ENCODE data around the gene PABPN1L.

PABPN1L gene

DNA sequence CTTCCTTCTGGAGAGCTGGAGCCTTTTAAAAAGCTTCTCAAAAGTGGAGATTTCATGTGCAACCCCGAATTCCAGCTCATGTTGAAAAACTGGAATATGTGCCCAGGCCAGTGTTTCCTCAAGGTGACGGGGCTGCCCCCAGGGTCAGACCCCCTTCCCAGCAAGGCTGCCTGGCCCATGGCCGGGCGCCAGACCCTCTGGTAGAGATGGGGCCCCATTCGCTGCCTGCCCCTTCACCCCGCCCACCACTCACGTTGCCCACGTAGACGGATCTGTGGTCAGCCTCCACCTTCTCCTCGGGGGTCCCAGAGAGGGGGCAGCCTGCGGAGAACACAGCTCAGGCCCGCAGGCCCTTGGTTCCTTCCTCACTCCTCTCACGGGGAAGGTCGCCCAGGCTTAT is 1.1 kb downstream of the PABPN1L start:
- H3K4me1 ChIP-seq (ENCODE audit: insufficient read depth, insufficient read length), result peaks cover 19% of the 10 kb centered on the region
- H3K36me3 ChIP-seq (ENCODE audit: insufficient read depth, insufficient read length, low read length), result peaks cover 32% of the 10 kb centered on the region
- TF ChIP-seq YY1 (IDR thresholded peaks at IDR 0.05; ENCODE audit: insufficient read depth, insufficient read length) (no peak), ZNF274 (IDR thresholded peaks at IDR 0.05; ENCODE audit: low read depth, low read length) (no peak), SUZ12 (IDR thresholded peaks at IDR 0.05; ENCODE audit: extremely low read depth, insufficient read depth, insufficient read length) (no peak)
- H3K9me3 ChIP-seq (ENCODE audit: insufficient read depth, low read length), result no peaks in the 10 kb centered on the region
- no peak for DNase-seq (ENCODE audit: low read depth, low spot score)
- H3K9ac ChIP-seq (ENCODE audit: insufficient read length, low read depth), result no peak overlapping the region
- no peak overlapping the region for H3K4me3 ChIP-seq (ENCODE audit: insufficient read length, low read depth)
- no peaks in the 10 kb centered on the region for H3K27me3 ChIP-seq (ENCODE audit: insufficient read depth, insufficient read length)

GRCh38 chr16:88864521-88864920 is 1.9 kb downstream of the PABPN1L start:
- H3K4me1 ChIP-seq (ENCODE audit: insufficient read depth, insufficient read length), result peaks cover 17% of the 10 kb centered on the region

GRCh38 chr16:88864099-88864498 is 2.4 kb downstream of the PABPN1L start:
- no peaks in the 10 kb centered on the region for H3K27me3 ChIP-seq (ENCODE audit: insufficient read depth, insufficient read length)
- no peak for DNase-seq (ENCODE audit: low read depth, low spot score)
- H3K9ac ChIP-seq (ENCODE audit: insufficient read length, low read depth), result peak overlapping the region; percentile 10
- peaks cover 44% of the 10 kb centered on the region for H3K36me3 ChIP-seq (ENCODE audit: insufficient read depth, insufficient read length, low read length)
- TF ChIP-seq ZNF274 (IDR thresholded peaks at IDR 0.05; ENCODE audit: low read depth, low read length) (no peak), SUZ12 (IDR thresholded peaks at IDR 0.05; ENCODE audit: extremely low read depth, insufficient read depth, insufficient read length) (no peak), YY1 (IDR thresholded peaks at IDR 0.05; ENCODE audit: insufficient read depth, insufficient read length) (no peak)
- no peaks in the 10 kb centered on the region for H3K9me3 ChIP-seq (ENCODE audit: insufficient read depth, low read length)
- H3K4me1 ChIP-seq (ENCODE audit: insufficient read depth, insufficient read length), result peaks cover 17% of the 10 kb centered on the region
- no peak overlapping the region for H3K4me3 ChIP-seq (ENCODE audit: insufficient read length, low read depth)

More at GRCh38 chr16:88864521-88864920, 1.9 kb downstream of the PABPN1L start:
- no peak for DNase-seq (ENCODE audit: low read depth, low spot score)
- H3K9ac ChIP-seq (ENCODE audit: insufficient read length, low read depth), result no peak overlapping the region
- H3K4me3 ChIP-seq (ENCODE audit: insufficient read length, low read depth), result no peak overlapping the region
- peaks cover 40% of the 10 kb centered on the region for H3K36me3 ChIP-seq (ENCODE audit: insufficient read depth, insufficient read length, low read length)
- TF ChIP-seq ZNF274 (IDR thresholded peaks at IDR 0.05; ENCODE audit: low read depth, low read length), result no peak
- no peak for TF ChIP-seq SUZ12 (IDR thresholded peaks at IDR 0.05; ENCODE audit: extremely low read depth, insufficient read depth, insufficient read length)
- no peak for TF ChIP-seq YY1 (IDR thresholded peaks at IDR 0.05; ENCODE audit: insufficient read depth, insufficient read length)
- no peaks in the 10 kb centered on the region for H3K9me3 ChIP-seq (ENCODE audit: insufficient read depth, low read length)
- H3K27me3 ChIP-seq (ENCODE audit: insufficient read depth, insufficient read length), result no peaks in the 10 kb centered on the region

DNA sequence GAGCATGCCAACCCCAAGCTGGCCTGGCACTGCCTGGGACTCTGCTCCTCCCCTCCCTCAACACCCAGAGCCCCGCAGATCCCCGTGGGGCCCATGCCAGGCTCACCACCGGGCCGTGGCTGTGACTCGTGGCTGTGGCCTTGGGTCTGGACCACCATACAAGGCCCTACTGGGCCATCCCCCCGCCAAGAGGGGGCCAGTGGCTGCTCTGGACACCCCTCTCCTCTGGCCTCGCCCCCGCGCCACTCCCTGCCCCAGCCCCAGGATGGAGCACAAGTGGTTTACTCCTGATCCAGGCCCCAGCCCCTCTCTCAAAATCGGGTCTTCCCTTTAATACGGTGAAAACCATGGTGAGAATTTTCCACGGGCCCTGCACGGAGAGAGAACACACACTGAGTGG is 3.0 kb downstream of the PABPN1L start:
- DNase-seq (ENCODE audit: low read depth, low spot score), result no peak
- no peaks in the 10 kb centered on the region for H3K27me3 ChIP-seq (ENCODE audit: insufficient read depth, insufficient read length)
- H3K36me3 ChIP-seq (ENCODE audit: insufficient read depth, insufficient read length, low read length), result peaks cover 51% of the 10 kb centered on the region
- TF ChIP-seq SUZ12 (IDR thresholded peaks at IDR 0.05; ENCODE audit: extremely low read depth, insufficient read depth, insufficient read length), result no peak
- no peak for TF ChIP-seq YY1 (IDR thresholded peaks at IDR 0.05; ENCODE audit: insufficient read depth, insufficient read length)
- TF ChIP-seq ZNF274 (IDR thresholded peaks at IDR 0.05; ENCODE audit: low read depth, low read length), result no peak
- H3K9ac ChIP-seq (ENCODE audit: insufficient read length, low read depth), result no peak overlapping the region
- no peaks in the 10 kb centered on the region for H3K9me3 ChIP-seq (ENCODE audit: insufficient read depth, low read length)
- H3K4me3 ChIP-seq (ENCODE audit: insufficient read length, low read depth), result no peak overlapping the region
- H3K4me1 ChIP-seq (ENCODE audit: insufficient read depth, insufficient read length), result peaks cover 17% of the 10 kb centered on the region

DNA sequence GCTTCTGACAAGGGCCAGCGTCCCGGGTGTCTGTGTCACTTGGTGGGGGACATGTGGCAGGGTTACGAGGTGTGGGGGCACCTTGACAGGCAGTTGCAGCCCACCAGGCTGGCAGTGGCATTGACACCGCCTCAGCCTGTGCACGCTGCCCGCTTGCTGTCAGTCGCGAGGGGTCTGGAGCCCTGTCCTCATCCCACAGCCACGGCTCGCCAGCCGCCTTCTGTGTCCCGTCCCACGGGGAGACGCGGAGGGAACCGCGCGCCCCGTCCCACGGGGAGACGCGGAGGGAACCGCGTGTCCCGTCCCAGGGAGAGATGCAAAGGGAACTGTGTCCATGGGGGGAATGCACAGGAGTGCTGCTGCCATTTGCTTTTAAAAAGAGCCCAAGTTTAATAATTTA is 3.5 kb downstream of the PABPN1L start:
- TF ChIP-seq SUZ12 (IDR thresholded peaks at IDR 0.05; ENCODE audit: extremely low read depth, insufficient read depth, insufficient read length) (no peak), ZNF274 (IDR thresholded peaks at IDR 0.05; ENCODE audit: low read depth, low read length) (no peak), YY1 (IDR thresholded peaks at IDR 0.05; ENCODE audit: insufficient read depth, insufficient read length) (no peak)
- Histone ChIP-seq H3K27me3 (ENCODE audit: insufficient read depth, insufficient read length) (no peaks in the 10 kb centered on the region), H3K4me3 (ENCODE audit: insufficient read length, low read depth) (no peak overlapping the region), H3K36me3 (ENCODE audit: insufficient read depth, insufficient read length, low read length) (peaks cover 54% of the 10 kb centered on the region), H3K9me3 (ENCODE audit: insufficient read depth, low read length) (no peaks in the 10 kb centered on the region), H3K4me1 (ENCODE audit: insufficient read depth, insufficient read length) (peaks cover 17% of the 10 kb centered on the region), H3K9ac (ENCODE audit: insufficient read length, low read depth) (no peak overlapping the region)
- DNase-seq (ENCODE audit: low read depth, low spot score), result no peak

- H3K9ac ChIP-seq (ENCODE audit: insufficient read length, low read depth), result no peak overlapping the region
- no peak for DNase-seq (ENCODE audit: low read depth, low spot score)
- no peaks in the 10 kb centered on the region for H3K27me3 ChIP-seq (ENCODE audit: insufficient read depth, insufficient read length)
- peaks cover 54% of the 10 kb centered on the region for H3K36me3 ChIP-seq (ENCODE audit: insufficient read depth, insufficient read length, low read length)
- H3K4me3 ChIP-seq (ENCODE audit: insufficient read length, low read depth), result no peak overlapping the region
- H3K9me3 ChIP-seq (ENCODE audit: insufficient read depth, low read length), result no peaks in the 10 kb centered on the region
- H3K4me1 ChIP-seq (ENCODE audit: insufficient read depth, insufficient read length), result peaks cover 8% of the 10 kb centered on the region
- TF ChIP-seq ZNF274 (IDR thresholded peaks at IDR 0.05; ENCODE audit: low read depth, low read length), result no peak
- no peak for TF ChIP-seq SUZ12 (IDR thresholded peaks at IDR 0.05; ENCODE audit: extremely low read depth, insufficient read depth, insufficient read length)
- no peak for TF ChIP-seq YY1 (IDR thresholded peaks at IDR 0.05; ENCODE audit: insufficient read depth, insufficient read length)
Observed at GRCh38 chr16:88861359-88861758, 5.1 kb downstream of the PABPN1L start.

GRCh38 chr16:88859381-88860091 is 6.9 kb downstream of the PABPN1L start:
- Histone ChIP-seq H3K9ac (ENCODE audit: insufficient read length, low read depth) (no peak overlapping the region), H3K4me3 (ENCODE audit: insufficient read length, low read depth) (no peak overlapping the region), H3K9me3 (ENCODE audit: insufficient read depth, low read length) (no peaks in the 10 kb centered on the region), H3K36me3 (ENCODE audit: insufficient read depth, insufficient read length, low read length) (peaks cover 58% of the 10 kb centered on the region), H3K27me3 (ENCODE audit: insufficient read depth, insufficient read length) (no peaks in the 10 kb centered on the region), H3K4me1 (ENCODE audit: insufficient read depth, insufficient read length) (peaks cover 14% of the 10 kb centered on the region)
- TF ChIP-seq SUZ12 (IDR thresholded peaks at IDR 0.05; ENCODE audit: extremely low read depth, insufficient read depth, insufficient read length), result no peak
- no peak for TF ChIP-seq YY1 (IDR thresholded peaks at IDR 0.05; ENCODE audit: insufficient read depth, insufficient read length)
- TF ChIP-seq ZNF274 (IDR thresholded peaks at IDR 0.05; ENCODE audit: low read depth, low read length), result no peak
- no peak for DNase-seq (ENCODE audit: low read depth, low spot score)
